ENCODE measurements around the gene STARD5. TPM values are rescaled to one million over a fixed set of nuclear protein-coding genes. Genes with fewer than 3 reads are reported as not detected.

STARD5 gene
- total and polyA plus RNA-seq, 9 of the 15 experiments (the other 6 are each of a cell fraction or from before 2014, with no cell fraction given), result 1.7 to 5.7 (median 2.2) TPM

- Histone ChIP-seq H3K36me3 (ENCODE audit: control insufficient read depth, insufficient read depth, low read length) (no peaks in the 10 kb centered on the region; the same call in 2 of the 3 replicates), H3K79me2 (ENCODE audit: control insufficient read depth, insufficient read depth, low read length) (no peaks in the 10 kb centered on the region), H2AFZ (ENCODE audit: low read depth, low read length) (no peak overlapping the region), H3K9me3 (replicated peaks; ENCODE audit: control insufficient read depth, insufficient read depth, low read depth, low read length) (no peaks in the 10 kb centered on the region), H3K4me3 (no peak overlapping the region), H3K9me1 (ENCODE audit: control insufficient read depth, insufficient read depth, low read length) (no peaks in the 10 kb centered on the region), H3K9ac (ENCODE audit: insufficient read depth in 1 of 2, low read depth in 2 of 2, low read length in 2 of 2) (no peak overlapping the region), H4K20me1 (replicated peaks; ENCODE audit: control insufficient read depth, insufficient read depth, low read length) (no peaks in the 10 kb centered on the region), H3K27ac (ENCODE audit: extremely low read depth, low read depth, low read length) (no peak overlapping the region), H3K27me3 (ENCODE audit: control insufficient read depth in 2 of 2, insufficient read depth in 2 of 2, low read length in 2 of 2) (no peaks in the 10 kb centered on the region), H3K4me1 (replicated peaks in 1 of 2; ENCODE audit: control insufficient read depth in 2 of 2, insufficient read depth in 2 of 2, low read length in 2 of 2) (no peaks in the 10 kb centered on the region), H3K4me2 (ENCODE audit: insufficient read depth, low read length) (no peak overlapping the region)
- in situ Hi-C loops (cut with MboI), result no loop called here
- TF ChIP-seq, protein P1, sequence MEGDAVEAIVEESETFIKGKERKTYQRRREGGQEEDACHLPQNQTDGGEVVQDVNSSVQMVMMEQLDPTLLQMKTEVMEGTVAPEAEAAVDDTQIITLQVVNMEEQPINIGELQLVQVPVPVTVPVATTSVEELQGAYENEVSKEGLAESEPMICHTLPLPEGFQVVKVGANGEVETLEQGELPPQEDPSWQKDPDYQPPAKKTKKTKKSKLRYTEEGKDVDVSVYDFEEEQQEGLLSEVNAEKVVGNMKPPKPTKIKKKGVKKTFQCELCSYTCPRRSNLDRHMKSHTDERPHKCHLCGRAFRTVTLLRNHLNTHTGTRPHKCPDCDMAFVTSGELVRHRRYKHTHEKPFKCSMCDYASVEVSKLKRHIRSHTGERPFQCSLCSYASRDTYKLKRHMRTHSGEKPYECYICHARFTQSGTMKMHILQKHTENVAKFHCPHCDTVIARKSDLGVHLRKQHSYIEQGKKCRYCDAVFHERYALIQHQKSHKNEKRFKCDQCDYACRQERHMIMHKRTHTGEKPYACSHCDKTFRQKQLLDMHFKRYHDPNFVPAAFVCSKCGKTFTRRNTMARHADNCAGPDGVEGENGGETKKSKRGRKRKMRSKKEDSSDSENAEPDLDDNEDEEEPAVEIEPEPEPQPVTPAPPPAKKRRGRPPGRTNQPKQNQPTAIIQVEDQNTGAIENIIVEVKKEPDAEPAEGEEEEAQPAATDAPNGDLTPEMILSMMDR (IDR thresholded peaks at IDR 0.05 in 2 of 3, conservative IDR thresholded peaks at IDR 0.05 in 1 of 3; ENCODE audit: insufficient read depth in 2 of 3, low read depth in 1 of 3, low read length in 3 of 3), result peak in 1 of 3 experiments; percentile 20; a peak in 1 of 6 replicates
- TF ChIP-seq RFX1 (IDR thresholded peaks at IDR 0.05) (peak; percentile 20; the same call in 1 of the 2 replicates), GATAD2B (IDR thresholded peaks at IDR 0.05; ENCODE audit: borderline replicate concordance) (no peak)
- ATAC-seq, result peak; percentile 66; the same call in 2 of the 3 replicates
- WGBS (ENCODE audit: insufficient coverage, low coverage, missing lambda C conversion rate), result 48% methylated on average over 6 of the region's 6 CpGs
- no peak for DNase-seq (ENCODE audit: extremely low read depth in 1 of 4, low spot score in 3 of 4)
- BruUV-seq (replicated peaks), result no TSS peak
- FAIRE-seq, result peak; percentile 26
- ChIA-PET POLR2A (no interaction called here), CTCF (ENCODE audit: low intra/inter-chr PET ratio) (no interaction called here)
- intact Hi-C loops (cut with micrococcal nuclease), result no loop called here
These were observed 29.4 kb downstream of the STARD5 start for GRCh38 chr15:81294516-81294880.
